IPS-20b (cell line): Measurements from ENCODE around the gene KDM2B.

Experiments
- H3K27ac ChIP-seq: one replicate; pipeline ENCODE4 v1.5.1; 2013; ENCODE audit warnings: low read length
- H3K27me3 ChIP-seq: 2 replicates; pipeline ENCODE4 v1.6.1; 2013; ENCODE audit warnings: mild to moderate bottlenecking, low read length, inconsistent platforms; ENCODE audit not compliant: insufficient read depth
- H3K36me3 ChIP-seq: 2 replicates; pipeline ENCODE4 v1.6.1; 2013; ENCODE audit warnings: low read depth, mild to moderate bottlenecking, inconsistent platforms, low read length, moderate library complexity; ENCODE audit not compliant: insufficient read depth
- H3K4me1 ChIP-seq: 2 replicates; pipeline ENCODE4 v1.6.1; 2013; ENCODE audit warnings: mild to moderate bottlenecking, control low read depth, inconsistent platforms, low read length, moderate library complexity; ENCODE audit not compliant: insufficient read depth
- H3K4me3 ChIP-seq: 2 replicates; pipeline ENCODE4 v1.5.1; 2013; ENCODE audit warnings: mild to moderate bottlenecking, low read length, inconsistent platforms
- H3K9ac ChIP-seq: 2 replicates; pipeline ENCODE4 v1.6.1; 2013; ENCODE audit warnings: low read depth, mild to moderate bottlenecking, inconsistent platforms, low read length, moderate library complexity
- H3K9me3 ChIP-seq: 2 replicates; pipeline ENCODE4 v1.6.1; 2013; ENCODE audit warnings: mild to moderate bottlenecking, low read depth, low read length, inconsistent platforms; ENCODE audit not compliant: insufficient read depth

The KDM2B gene

DNA sequence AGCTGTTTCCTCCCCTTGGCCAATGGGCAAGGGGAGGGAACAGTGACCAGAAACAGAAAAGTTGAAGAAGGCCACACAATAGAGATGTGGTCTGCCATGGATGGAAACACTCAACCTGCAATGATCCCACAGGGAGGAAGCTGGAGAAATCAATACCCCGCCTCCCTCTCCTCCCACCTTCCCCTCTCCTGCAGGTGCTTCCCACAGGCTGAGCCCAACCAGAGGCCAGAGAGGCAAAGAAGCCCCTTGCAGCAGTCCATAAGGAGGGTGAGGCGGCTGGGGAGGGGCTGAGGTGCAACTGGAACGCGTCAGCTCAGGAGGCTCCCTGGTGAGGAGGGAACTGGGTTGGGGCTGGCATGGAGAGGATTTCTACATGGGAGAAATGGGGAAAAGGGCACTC lies 96.9 kb downstream of the KDM2B start:
- H3K27ac ChIP-seq, result no peak overlapping the region
- H3K4me1 ChIP-seq, result no peaks in the 10 kb centered on the region
- H3K36me3 ChIP-seq, result peaks cover 17% of the 10 kb centered on the region
- no peak overlapping the region for H3K4me3 ChIP-seq
- no peaks in the 10 kb centered on the region for H3K27me3 ChIP-seq
- peak overlapping the region; percentile 37; the same call in 1 of the 2 replicates for H3K9ac ChIP-seq
- no peaks in the 10 kb centered on the region for H3K9me3 ChIP-seq

DNA sequence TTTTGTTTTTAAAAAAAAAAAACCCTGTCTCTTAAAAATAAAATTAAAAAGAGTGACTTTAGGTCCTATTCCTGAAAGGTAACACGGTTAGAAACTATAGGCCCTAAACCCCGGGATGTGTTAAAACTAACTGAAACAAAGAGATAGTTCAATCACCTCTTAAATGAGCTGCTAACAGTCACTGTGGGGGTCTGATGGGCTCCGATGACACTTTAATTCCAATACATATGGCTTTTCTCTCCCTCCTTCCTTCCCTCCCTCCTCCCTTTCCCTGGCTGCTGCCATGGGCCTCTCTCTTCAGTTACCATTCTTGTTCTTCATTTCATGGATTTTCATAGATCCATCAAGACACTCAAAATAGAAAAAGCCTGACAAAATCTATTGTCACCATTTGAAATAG lies 104.3 kb downstream of the KDM2B start:
- Histone ChIP-seq H3K27ac (no peak overlapping the region), H3K9ac (no peak overlapping the region), H3K36me3 (no peaks in the 10 kb centered on the region), H3K27me3 (no peaks in the 10 kb centered on the region), H3K4me3 (no peak overlapping the region), H3K4me1 (peaks cover 7% of the 10 kb centered on the region; the same call in 1 of the 2 replicates), H3K9me3 (no peaks in the 10 kb centered on the region)

DNA sequence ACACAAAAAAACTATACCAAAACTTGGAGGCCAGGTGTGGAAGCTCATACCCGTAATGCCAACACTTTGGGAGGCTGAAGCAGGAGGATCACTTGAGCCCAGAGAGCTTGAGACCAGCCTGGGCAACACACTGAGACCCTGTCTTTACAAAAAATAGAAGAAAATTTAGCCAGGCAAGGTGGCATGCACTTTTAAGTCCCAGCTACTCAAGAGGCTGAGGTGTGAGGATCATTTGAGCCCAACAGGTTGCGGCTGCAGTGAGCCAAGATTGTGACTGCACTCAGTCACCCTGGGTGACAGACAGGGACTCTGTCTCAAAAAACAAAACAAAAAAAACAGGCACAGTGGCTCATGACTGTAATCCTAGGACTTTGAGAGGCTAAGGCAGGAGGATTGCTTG lies 105.5 kb downstream of the KDM2B start:
- H3K9ac ChIP-seq, result no peak overlapping the region
- H3K9me3 ChIP-seq, result no peaks in the 10 kb centered on the region
- H3K27ac ChIP-seq, result no peak overlapping the region
- H3K27me3 ChIP-seq, result no peaks in the 10 kb centered on the region
- H3K4me3 ChIP-seq, result no peak overlapping the region
- peaks cover 7% of the 10 kb centered on the region; the same call in 1 of the 2 replicates for H3K4me1 ChIP-seq
- no peaks in the 10 kb centered on the region for H3K36me3 ChIP-seq

DNA sequence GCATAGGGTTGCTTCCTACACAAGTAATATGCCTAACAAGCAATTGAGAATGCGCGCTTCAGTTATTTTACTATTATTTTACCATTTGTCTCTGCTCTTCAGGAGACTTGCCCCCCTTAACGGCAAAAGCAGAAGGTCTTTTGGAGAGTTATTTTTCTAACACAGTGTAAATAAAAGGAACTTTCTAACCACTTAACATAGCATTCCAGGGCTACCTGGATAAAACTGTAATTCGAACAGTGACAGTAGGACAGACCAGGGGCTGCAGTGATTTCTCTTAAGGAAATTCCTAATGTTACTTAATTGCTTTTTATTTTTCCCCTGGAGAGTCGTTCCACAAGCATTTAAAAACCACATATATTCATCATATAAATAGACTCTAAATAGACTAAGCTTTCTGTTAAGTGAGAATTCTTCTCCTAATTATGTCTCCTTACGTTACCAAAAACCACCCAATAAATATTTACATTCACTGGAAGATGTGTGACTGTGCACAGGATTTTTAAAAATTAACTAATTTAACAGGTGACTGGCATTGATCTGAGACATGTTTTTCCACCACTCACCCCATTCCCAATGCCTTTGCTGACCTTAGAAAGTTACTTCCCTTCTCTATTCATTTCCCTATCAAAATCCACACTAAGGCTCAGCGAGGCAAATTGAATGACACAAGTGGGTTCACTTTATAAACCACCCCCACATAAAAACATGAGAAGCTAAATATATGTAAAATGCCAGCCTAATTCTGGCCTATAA lies 108.5 kb downstream of the KDM2B start:
- no peaks in the 10 kb centered on the region for H3K27me3 ChIP-seq
- H3K27ac ChIP-seq, result no peak overlapping the region
- peaks cover 9% of the 10 kb centered on the region; the same call in 1 of the 2 replicates for H3K4me1 ChIP-seq
- H3K4me3 ChIP-seq, result no peak overlapping the region
- H3K9me3 ChIP-seq, result no peaks in the 10 kb centered on the region
- no peaks in the 10 kb centered on the region for H3K36me3 ChIP-seq
- no peak overlapping the region for H3K9ac ChIP-seq

DNA sequence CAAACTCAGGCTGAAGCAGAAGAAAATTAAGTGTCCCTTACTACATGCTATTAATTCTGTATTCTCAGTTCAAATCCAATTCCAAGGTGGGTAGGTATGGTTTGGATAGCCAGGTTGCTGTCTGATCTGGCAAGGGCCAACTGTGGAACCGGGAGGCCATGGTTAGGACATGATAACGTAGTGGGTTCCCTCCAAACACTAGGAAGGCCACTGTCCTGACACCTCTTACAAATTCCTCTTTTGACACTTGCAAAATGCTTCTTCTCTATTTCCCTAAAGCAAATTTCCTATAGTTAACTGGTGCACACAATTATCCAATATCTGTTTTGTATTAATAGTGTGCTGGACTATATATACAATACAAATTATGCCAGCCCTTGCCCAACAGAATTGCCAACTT lies 110.1 kb downstream of the KDM2B start:
- Histone ChIP-seq H3K9ac (no peak overlapping the region), H3K27ac (no peak overlapping the region), H3K4me3 (no peak overlapping the region), H3K9me3 (no peaks in the 10 kb centered on the region), H3K27me3 (peaks cover 6% of the 10 kb centered on the region; the same call in 1 of the 2 replicates), H3K4me1 (peaks cover 2% of the 10 kb centered on the region; the same call in 1 of the 2 replicates), H3K36me3 (no peaks in the 10 kb centered on the region)

DNA sequence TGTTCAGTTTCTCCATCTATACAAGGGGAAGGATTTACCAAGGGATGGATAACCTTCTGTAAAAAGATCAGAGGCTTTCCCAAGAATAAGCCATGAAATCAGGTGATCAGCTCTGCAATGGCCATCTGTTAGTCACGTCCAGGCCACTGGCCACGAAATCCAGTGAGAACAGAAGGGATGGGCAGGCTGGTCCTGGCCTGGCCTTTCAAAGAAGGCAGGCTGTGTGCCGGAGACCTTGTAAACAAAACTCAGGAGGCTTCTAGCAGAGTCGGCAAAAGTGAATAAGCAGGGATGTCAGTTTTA lies 112.4 kb downstream of the KDM2B start:
- H3K9ac ChIP-seq, result peak overlapping the region; percentile 67; the same call in 1 of the 2 replicates
- peaks cover 9% of the 10 kb centered on the region; the same call in 1 of the 2 replicates for H3K27me3 ChIP-seq
- H3K4me3 ChIP-seq, result peak overlapping the region; percentile 68
- H3K36me3 ChIP-seq, result no peaks in the 10 kb centered on the region
- no peaks in the 10 kb centered on the region for H3K9me3 ChIP-seq
- H3K4me1 ChIP-seq, result peaks cover 2% of the 10 kb centered on the region; the same call in 1 of the 2 replicates
- H3K27ac ChIP-seq, result no peak overlapping the region

DNA sequence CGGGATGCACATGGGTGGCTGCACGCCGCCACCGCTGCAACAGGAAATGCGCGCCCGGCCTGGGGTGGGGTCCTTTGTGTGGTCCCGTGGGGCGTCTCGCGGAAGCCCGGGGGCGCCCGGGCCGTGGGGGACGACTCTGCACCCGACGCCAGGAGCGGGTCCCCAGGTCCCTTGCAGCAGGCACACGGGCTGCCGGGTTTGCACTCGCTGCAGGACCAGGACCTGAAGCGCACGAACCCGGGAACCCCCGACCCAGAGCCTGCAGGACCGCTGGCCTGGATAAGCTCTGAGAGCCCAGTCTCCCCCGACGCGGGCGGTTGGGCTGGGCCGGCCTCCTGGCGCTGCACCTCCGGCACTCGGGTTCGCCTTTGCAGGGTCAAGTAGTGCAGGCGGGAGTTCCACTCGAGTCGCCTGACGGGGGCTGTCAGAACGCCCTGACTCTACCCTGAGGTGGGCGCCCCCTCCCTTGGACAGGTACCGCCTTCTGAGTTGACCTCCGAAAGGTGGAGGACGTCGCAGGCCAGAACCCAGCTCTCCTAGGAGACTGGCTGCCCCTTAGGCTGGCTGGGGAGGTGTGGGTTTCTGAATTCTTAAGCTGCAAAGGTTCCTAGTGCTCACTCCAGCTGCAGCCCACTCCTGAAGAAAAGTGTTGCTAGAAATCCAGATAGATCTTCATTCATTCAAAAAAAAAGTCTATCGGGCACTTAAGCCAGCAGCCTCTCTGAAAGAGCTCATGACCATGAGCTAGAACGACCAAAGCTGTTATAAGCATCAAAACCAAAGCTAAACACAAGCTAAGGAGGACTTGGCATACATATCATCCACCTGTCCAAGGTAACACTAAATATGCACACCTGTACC lies 113.0 kb downstream of the KDM2B start:
- H3K36me3 ChIP-seq, result no peaks in the 10 kb centered on the region
- H3K27me3 ChIP-seq, result peaks cover 9% of the 10 kb centered on the region; the same call in 1 of the 2 replicates
- H3K9me3 ChIP-seq, result no peaks in the 10 kb centered on the region
- peak overlapping the region; percentile 68 for H3K4me3 ChIP-seq
- H3K27ac ChIP-seq, result no peak overlapping the region
- H3K9ac ChIP-seq, result peak overlapping the region; percentile 67
- H3K4me1 ChIP-seq, result peaks cover 2% of the 10 kb centered on the region; the same call in 1 of the 2 replicates

DNA sequence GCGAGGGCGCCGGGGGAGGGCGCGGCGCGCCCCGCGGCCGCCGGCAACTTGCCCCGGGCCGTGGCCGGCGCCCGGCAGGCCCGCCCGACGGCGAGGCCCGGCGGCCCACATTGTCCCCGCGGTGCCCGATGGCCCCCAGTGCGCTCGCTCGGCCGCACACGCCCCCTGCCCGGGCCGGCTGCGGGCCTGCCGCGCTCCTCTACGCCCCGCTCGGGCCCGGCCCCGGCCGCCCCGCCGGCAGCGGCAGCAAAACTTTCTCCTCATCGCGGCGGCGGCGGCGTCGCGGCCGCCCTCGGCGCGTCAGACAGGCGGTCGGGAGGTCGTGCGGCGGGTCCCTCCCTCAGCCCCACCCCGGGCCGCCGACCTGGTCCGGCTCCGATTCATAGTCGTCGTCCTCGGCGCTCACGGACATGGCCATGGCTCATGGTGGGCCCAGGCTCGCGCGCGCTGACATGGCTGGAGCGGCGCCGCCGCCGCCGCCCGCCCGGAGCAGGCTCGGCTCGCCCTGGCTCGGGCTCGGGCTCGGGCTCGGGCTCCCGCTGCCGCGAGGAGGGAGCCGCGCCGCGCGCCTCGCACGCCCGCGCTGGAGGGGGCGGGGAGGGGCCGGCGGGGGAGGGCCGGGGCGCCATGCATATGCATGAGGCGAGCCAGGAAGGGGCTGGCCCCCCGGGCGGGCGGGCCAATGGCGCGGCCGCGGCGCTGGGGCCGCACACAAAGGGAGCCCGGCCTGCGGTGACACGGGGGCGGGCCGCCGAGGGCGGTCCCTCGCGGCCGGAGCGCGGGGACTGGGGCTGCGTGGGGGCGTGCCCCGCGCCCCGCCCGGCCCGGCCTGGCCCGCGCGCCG lies 113.8 kb downstream of the KDM2B start:
- H3K27me3 ChIP-seq, result peaks cover 9% of the 10 kb centered on the region; the same call in 1 of the 2 replicates
- no peaks in the 10 kb centered on the region for H3K36me3 ChIP-seq
- H3K4me3 ChIP-seq, result peak overlapping the region; percentile 68; the same call in 1 of the 2 replicates
- H3K9me3 ChIP-seq, result no peaks in the 10 kb centered on the region
- H3K9ac ChIP-seq, result peak overlapping the region; percentile 67; the same call in 1 of the 2 replicates
- peaks cover 2% of the 10 kb centered on the region; the same call in 1 of the 2 replicates for H3K4me1 ChIP-seq
- H3K27ac ChIP-seq, result no peak overlapping the region

DNA sequence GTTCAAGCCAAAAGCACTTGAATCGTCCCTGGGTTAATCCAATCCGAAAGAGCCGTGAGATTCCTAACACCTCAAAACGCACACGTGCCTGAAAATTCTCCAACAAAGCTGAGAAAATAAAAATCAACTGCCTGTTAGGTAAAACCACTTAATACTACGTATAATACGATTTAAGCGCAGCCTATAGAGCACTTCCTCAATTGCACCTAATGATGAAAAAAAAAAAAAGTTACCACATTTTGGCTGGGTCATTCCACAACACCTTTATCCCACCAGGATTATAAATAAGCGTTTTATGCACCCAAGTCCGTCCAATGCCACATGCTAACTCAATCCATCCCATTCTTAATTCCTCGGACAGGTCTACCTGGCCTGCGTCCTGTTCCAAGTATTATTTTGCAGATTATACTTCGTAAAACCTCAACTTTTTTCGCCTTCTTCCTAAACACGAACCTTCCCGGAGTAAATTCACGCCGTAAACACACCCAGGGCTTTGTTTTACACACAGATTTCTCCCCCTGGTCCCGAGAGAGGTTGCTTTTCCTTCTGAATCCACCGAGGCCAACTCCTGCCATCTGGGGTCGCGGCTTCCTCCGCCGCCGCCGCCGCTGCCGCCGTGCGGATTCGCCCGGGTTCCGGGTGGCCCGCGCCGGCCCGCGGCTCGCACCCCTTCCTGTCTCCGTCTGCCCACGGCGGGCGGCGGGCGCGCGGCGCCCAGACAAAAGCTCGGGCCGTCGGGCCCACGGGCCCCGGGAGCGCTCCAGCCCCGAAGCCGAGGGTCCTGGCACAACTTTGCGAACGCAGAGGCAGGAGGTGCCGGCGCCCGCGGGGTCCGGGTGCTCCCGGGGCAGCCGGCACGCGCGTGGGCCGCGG lies 114.7 kb downstream of the KDM2B start:
- peak overlapping the region; percentile 77 for H3K4me3 ChIP-seq
- no peaks in the 10 kb centered on the region for H3K36me3 ChIP-seq
- H3K9me3 ChIP-seq, result no peaks in the 10 kb centered on the region
- H3K4me1 ChIP-seq, result peaks cover 2% of the 10 kb centered on the region; the same call in 1 of the 2 replicates
- H3K27ac ChIP-seq, result no peak overlapping the region
- peak overlapping the region; percentile 71; the same call in 1 of the 2 replicates for H3K9ac ChIP-seq
- H3K27me3 ChIP-seq, result peaks cover 9% of the 10 kb centered on the region; the same call in 1 of the 2 replicates

DNA sequence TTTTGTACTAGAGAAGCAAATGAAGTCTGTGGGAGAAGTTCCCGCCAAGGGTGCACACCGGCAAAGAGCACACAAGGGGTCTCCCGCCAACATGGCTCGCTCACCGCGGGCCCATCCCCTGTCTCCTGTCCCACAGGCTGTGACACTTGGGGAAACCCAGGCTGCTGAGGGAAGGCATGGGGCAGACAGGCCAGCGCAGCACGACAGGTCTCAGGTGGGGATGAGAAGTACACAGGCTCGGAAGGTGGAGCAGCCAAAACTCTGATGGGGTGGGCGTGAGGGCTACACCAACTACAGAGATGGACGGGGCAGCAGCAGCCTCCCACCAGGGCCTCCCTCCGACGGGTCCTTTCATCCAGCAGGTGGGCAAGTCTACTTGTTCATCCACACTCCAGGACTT lies 116.5 kb downstream of the KDM2B start:
- Histone ChIP-seq H3K4me3 (no peak overlapping the region), H3K9me3 (no peaks in the 10 kb centered on the region), H3K36me3 (0 out of 2 replicates have a peak, but pooled peaks cover 3% of the 10 kb centered on the region), H3K27ac (no peak overlapping the region), H3K27me3 (peaks cover 9% of the 10 kb centered on the region; the same call in 1 of the 2 replicates), H3K9ac (no peak overlapping the region), H3K4me1 (peaks cover 2% of the 10 kb centered on the region; the same call in 1 of the 2 replicates)
